CD4-positive, alpha-beta T cell treated with Interferon gamma for 1 hour (primary cell): ENCODE measurements around the gene NXPH4.
A peak's percentile ranks its signal among the peaks of the same experiment; 100 is the strongest.

ENCODE experiments used
- DNase-seq: peaks from one replicate; pipeline ENCODE4 v3.0.0-alpha.2; 2020

The NXPH4 gene

DNA sequence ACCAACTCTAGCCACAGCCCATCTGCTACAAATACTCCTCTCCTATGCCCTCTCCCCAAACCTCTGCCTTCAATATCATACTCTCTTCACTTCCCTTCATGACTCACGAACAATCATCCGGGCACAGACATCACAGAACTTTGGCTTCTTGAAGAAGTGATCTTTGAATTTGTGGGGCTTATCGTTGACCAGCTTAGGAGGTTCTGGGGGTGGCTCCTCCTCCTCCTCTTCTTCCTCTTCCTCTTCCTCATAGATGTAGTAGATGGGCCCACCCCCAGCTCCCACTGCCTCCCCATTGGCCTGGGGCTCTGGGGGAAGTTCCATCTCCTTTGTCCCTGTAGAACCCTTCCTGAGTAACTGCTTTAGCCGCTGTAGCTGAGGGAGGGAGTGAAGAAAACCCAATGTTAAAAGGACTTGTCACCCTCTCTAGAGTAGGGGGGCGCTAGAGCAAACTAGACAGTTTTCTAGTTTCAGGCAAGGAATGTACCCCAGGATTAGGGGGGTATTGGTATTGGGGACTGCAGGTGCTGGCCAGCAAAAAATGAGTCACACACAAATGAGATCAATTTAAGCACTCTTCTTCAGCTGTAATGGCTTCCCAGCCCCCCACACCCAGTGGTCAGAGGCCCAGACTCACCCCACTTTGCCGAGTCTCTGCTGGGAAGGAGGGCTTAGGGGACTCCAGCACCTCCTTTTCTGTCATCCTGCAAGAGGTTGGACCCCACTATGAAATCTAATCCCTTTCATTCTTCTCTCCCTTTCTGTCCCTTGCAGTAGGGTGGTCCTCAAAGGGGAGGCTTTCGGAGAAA lies 32.5 kb downstream of the NXPH4 start:
- DNase-seq = peak; percentile 25

DNA sequence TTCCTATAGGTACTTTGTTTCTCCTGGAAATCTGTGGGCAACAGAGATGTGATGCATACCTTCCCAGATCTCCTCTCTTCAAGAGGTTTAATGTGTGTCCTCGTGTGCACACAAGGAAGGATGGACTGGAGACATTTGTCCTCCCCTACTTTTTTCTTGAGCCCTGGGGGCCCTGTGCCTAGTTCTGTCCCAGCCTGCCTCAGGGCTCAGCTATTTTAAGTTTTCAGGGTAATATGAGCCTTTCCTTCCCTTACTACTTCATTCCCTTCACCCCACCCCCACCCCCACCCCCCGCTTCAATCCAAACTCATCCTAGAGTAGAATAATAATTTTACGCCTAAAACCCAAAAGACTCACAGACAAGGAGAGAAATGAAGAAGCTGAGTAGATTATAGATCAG lies 33.9 kb downstream of the NXPH4 start:
- DNase-seq = no peak

DNA sequence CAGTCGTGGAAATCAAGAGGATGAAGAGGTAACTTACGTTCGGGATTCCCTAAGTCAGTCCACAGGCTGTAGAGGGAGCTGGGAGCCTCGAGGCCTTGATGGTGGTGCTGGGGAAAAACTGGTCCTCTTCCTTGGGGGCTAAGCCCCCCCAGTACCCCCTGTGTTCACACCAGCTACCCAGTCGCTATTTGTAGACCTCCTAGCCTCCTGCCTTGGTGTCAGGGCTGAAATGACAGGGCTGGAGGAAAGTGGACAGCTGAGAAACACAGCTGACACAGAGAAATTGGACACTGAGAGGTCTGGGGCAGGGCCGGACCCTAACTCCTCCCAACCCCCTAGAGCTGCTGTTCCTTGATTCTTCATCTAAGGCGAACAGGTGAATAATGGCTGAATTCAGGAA lies 34.4 kb downstream of the NXPH4 start, which contains the start of gene STAC3:
Gene STAC3 (minus strand): TSS at position 232 of the 400 bp plus-strand sequence. CDS start 1,551 bp downstream, outside the sequence.
- DNase-seq = no peak

DNA sequence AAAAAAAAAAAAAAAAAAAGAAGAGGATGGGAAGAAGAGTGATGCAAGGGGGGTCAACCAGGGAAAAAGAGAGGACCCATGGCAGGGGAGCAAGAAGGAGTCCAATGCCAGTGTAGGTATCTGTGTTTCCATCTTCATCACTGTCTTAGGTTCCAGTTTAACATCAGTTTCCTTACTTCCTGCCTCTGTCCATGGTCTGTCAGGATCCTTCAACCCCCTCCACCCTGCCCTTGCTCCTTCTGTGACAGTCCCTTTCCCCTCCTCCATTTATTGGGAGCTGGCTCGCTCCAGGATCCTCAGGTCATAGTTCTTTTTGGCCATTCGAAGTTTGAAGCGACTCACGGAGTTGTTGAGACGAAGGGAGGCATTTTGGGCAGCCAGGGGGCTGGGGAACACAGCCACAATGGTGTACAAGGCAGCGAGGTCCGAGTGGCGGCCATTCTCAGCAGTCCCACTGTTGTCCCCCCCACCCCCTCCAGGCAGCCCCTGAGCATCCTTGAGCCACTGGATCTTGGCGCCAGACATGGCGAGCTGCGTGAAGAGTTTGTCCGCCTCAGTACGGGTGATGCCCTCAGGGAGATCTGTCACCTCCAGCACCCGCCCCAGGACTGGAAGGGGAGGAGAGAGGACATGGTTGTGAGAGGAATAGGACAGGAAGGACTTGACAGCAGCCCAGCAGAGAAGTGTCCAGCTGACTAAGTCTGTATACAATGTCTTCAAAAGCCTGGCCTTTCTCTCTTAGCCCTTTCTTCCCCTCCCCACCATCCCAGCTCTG lies 38.1 kb downstream of the NXPH4 start:
- DNase-seq = no peak

DNA sequence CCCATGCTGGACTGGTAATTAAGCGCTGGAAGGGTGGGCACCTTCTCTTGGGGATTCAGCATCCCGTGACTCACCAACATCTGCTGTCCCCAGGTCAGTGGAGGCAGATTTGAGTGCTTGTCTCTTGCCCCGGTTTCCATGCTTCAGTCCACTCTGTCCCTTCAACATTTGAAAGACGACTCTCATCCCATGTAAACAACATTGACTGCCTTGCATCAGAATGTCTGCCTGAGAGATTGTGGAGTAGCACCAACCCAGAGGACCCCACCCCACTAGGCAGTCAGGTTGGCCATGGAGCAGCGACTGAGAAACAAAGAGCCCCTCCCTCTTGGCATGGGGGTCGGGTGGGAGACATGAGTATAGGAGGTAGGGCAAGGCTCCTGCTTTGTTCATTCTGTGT lies 39.3 kb downstream of the NXPH4 start:
- DNase-seq = no peak

DNA sequence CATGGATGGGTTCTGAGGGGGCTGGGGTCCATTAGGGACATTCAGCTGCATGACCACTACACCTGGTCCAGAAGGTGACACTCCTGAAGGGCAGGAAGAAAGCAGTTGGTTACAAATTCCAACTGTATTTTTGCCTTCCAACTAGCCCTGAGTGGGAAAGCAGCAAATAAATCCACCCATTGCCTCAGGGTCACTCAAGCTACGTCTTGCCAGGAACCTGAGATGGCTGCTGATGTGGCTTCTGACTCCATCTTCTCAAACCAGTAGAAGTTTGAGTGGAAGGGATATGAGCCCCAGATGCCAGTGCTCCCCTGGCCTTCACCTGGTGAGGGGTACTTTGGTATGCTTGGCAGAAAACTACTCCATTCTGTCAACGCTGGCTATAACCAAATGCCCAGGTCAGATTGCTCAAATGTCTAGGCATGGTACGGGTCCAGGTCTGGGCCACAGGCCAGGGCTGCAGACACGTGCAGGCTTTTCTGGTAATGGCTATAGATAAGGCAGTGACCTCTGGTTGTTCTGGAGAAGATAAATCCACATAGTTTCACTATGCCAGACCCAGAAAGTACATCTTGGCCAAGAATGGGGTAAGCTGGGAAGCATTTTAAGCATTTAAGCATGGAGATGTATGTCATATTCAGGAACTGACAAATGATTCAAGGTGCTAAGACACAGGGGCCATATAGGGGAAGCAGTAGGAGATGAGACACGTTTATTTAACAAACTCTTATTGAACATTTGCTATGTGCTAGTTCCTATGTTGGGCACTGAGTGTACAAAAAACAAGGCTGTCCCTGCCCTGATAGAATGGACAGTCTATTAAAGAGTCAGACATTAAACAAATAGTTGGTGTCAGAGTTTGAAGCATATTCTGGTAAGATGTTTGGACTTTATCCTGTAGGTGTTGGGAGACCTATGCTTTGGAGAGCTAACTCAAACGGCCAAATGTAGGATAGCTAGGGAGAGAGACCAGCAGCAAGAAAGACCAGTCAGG lies 42.7 kb downstream of the NXPH4 start:
- no peak for DNase-seq

DNA sequence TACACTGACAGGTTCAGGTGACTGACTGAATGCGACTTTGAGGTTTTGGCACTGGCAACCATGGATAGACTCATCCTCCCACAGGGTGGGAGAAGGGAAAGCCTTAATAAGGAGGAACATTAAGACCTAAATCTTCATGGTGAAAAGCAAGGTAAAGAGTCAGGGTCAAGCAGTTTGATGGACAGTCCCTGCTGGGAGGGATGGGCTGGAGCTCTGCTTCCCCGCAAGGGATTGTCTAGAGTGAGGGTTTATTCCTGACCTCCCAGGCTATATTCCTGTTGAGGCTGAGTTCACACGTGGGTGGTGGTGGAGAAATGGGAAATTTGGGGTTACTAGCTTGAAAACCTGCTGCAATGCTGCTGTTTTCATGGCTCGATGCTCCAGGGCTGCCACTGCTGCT lies 43.8 kb downstream of the NXPH4 start:
- no peak for DNase-seq

DNA sequence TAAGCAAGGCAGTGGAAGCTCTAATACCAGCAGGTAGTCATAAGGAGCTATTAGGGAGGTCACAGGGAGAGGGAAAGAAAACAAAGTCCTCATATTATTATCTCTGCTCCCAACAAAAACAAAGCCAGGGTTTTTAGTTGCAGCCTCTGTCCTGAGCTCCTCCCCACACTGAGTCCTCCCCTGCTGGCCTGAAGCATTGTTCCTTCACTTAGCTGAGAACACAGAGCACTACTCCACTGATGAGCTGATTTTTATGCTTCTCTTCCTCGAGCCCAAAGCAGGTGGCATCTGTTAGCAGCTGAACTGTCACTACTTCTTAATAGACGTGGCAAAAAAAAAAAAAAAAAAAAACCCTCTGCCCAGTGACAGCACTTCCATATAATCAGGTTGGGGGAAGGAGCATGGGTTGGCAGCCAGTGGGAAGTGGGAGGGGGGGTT lies 44.9 kb downstream of the NXPH4 start:
- no peak for DNase-seq

DNA sequence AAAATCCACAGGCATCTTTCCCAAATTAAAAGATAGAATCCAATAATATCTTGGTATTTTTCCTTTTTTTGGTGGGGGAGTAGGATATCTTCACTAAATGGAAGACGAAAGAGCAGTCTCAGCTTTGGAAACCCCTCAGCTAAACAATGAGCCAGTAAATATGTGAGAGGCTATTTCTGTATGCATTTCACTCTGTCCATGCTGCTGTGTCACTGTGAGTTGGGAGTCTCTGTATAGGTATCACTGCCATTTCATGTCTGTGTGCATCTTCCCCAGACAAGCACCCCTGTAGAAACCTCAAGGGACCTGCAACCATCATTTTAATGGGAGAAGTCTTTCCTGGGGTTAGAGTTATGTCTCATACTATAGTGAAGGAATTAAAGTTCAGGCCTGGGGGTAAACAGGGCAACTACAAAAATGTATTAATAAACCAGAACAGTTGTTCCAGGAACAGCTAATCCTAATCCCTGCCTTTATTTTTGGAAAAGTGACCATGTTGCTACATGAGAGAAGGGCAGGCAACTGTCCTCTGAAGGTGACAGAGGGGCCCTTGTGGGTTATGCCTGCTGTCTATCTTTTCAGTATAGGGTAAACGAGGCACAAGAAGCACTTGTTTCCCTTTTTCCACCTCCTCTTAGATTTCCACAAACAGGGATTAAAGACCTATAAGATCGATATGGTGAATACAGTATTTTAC lies 45.7 kb downstream of the NXPH4 start:
- DNase-seq = no peak

DNA sequence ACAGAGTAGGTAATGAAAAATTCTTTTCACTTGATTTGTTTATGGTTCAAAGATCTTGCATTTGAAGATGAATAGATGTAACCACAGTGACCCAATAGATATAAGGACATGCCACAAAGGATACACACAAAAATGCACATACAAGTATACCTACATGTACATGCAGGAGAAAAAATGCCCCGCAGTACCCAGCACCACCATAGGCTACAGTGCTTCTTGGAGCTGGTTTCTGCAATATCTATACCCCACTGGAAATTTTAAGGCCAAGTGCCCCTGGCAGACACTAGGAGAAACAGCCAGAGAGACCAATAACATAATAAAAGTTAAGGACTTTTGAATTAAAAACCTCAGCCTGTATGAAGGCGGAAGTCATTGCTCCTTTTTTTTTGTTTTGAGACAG lies 46.5 kb downstream of the NXPH4 start:
- no peak for DNase-seq

DNA sequence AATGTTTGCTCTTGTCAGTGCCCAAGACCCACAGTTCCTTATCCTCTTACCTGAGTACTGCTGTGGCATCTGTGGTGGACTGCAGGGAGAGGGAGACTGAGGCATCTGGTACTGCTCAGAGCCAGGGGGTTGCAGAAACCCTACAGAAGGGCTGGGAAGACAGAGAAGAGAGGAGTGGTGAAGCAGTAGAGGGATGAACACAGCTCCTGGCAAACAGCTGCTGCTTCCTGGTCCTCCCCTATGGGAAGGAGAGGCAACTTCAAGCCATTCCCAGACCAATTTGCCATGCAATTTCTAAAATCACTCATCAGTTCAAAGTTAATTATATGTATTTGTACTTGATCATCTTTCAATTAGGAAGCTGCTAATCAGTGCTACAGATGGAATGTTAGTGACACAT lies 50.1 kb downstream of the NXPH4 start:
- no peak for DNase-seq

DNA sequence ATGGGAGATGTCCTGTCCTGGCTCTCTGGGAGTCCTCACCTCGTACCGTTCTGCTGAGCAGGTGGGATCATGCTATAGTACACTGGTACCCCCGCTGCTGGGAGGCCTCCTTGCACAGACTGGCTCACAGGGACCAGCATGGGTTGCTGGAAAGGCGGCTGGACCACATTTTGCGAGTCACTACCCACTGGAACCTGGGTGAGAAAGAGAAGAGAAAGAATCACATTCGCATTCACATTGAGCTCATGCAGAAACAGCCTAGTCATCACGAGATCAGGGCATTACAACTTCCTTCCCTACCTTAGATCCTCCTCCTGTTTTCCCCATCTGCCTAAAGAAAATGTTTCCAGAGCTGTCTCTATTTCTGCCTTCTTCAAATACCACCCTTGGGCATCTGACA lies 51.7 kb downstream of the NXPH4 start:
- no peak for DNase-seq

DNA sequence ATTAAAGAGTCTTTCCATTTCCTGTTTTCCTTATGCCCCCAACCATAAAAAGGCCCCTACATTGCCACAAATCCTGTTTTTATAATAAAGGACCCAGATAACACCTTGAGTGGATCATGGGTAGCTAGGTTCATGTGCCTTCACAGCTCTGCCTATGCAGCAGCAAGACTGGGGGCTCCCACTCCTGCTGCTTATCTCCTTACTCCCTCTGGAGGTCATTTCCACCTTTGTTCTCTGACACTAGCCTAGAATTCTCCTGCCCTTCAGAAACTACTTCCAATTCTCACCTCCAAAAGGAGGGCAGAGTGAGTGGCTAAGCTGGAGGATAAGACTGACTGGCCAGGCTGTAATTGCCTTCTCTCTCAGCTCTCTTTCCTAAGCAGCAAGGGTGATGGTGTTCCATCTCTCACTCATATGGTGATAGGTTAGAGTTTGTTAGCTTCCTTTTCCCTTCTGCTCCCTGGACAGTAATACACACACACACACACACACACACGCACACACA lies 54.4 kb downstream of the NXPH4 start:
- DNase-seq = no peak

DNA sequence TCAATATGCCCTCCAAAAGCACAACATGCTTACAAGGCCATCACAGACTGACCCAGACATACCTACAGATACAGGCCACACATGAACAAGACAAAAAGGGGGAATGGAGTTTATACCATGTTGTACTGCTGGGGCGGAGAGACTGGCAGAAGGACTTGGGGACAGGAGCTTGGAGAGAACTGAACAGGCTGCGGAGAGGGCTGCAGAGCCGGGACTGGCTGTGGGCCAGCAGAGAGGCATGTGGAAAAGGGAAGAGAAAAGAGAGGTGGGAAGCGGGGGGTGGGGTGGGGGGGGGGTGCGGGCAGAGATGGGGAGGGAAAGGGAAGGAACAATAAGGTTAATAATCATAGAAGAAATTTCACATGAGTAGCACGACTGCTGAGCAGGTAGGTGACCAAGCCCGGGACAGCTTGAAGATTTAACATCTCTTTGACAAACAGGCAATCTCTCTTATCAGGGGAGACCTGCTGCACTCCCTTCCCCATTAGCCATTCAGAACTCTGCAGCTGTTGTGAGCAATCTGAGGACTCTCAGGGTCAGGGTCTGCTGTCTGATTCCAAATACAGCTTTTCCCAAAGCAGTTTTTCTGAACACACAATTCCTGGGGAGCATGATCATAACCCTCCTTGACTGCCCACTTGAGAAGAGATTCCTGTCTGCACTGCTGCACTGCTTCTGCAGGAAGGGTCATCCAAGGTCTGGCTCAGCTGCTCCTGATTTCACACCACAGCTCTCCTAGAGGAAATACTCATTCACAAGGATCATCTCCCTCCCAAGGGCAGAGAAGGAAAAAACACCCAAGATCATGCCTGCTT lies 56.0 kb downstream of the NXPH4 start:
- no peak for DNase-seq

DNA sequence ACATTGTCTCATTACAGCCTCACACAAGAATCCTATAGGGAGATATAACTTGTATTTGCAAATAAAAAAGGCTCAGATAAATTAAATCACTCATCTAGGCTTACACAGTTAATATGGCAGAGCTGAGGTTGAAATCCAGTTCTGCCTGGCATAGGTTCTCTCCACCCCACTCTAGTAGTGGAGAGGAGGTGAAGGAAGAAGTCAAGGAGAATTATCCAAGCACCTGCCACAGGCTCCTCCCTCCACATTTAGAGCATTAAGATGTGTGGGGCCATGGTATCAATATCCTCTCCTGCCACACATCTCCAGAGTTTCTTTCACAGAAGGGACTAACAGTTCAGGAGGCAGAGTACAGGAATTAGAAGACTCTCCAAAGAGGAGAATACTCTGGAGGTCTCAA lies 56.9 kb downstream of the NXPH4 start:
- no peak for DNase-seq
